GM19452 (cell line): ENCODE results near the gene MSI2.
A peak's percentile ranks its signal among the peaks of the same experiment; 100 is the strongest.
"Not testable (repeated sequence)": the region's sequence is repeated elsewhere in the genome, so short reads cannot be mapped to it uniquely, and the experiment has no call there.

ENCODE experiments used
- ATAC-seq: cut with Tn5 transposase; IDR thresholded peaks from one replicate; pipeline ENCODE4 v1.9.1; 2021; ENCODE audit not compliant: unreplicated experiment

MSI2 gene

DNA sequence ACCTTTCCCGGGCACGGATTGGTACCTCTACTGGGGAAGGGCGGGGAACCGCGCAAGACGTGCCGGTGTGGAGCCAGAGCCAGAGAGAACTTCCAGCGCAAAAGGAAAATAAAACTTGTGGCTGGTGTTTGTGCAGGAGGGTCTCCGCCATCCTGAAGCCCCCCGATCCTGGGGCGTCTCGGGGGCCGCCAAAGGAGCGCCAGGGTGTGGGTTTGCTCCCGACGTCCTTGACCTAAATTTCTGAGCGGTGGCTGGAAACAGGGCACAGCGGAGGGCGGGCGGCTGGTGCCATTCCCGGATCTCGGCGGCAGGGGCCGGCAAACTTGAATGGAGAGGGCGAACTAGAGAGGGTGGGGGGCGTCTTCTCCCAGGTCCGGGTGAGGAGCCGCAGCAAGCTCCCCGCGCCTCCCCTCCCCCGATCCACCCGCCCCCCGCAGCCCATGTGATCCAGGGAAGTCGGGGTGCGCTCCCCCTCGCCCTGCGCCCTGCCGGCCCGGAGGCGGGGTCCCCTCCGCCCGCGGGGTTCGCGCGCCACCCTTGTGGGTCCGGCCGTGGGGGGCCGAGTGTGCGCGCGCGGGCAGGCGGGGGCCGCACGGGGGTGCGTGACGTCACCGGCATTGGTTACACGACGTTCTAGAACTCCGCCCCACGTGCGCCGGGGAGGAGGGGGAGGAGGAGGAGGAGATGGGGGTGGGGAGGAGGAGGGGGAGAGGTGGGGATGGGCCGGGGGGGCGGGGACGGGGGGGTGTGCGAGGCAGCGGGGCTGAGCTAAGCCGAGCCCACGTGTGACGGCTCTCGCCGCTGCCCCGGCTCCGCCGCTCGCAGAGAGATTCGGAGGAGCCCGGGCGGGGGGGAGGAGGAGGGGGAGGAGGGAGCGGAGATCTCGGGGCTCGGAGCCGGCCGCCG is at the start of gene MSI2:
TSS of gene MSI2 (plus strand) at position 748 of the 906 bp plus-strand sequence. CDS start 220 bp downstream, outside the sequence.
- peak; percentile 62 for ATAC-seq

DNA sequence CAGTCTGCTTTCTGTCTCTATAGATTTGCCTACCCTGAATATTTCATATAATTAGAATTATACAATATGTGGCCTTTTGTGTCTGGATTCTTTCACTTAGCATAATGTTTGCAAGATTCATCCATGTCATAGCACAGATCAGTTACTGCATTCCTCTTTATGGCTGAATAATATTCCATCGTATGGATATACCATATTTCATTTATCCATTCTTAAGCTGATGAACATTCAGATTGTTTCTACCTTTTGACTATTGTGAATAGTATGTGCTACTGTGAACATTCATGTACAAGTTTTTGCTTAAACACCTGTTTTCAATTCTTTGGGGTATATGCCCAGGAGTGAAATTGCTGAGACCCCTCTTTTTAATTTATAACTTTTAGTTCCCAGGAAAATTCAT is 49.4 kb upstream of the MSI2 start:
- no peak for ATAC-seq

DNA sequence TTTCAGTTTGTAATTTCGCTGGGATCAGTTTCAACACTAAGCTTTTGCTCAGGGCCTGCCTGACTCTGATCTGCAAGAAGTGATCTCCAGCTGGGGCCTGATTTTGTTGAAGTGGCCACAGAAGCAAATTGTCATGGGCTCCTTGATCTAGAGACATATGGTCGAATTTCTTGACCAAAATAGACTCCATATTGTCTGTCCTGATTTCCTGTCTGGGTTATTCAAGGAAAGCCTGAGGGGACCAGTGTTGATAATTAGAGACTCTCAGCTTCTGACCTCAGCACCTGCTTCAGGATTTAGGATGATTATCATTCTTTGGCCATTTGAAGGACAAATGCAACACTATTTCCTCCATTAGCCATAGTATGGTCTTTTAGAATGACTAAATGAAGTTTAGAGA is 48.9 kb upstream of the MSI2 start:
- no peak for ATAC-seq

DNA sequence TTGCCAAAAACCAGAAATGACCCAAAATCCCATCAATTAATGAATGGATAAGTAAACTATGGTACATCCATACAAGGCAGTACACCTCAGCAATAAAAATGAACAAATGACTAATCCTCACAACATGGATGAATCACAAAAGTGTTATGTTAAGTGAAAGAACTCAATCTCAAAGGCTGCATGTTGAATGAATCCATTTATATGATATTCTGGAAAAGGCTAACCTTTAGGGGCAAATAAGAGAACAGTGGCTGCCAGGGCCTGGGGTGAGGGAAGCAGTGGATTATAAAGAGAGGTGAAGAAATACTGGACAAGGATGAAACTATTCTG is 46.1 kb upstream of the MSI2 start:
- no peak for ATAC-seq

- no peak for ATAC-seq
These were observed 45.3 kb upstream of the MSI2 start for GRCh38 chr17:57210972-57211411.

GRCh38 chr17:57211543-57211942 is 44.8 kb upstream of the MSI2 start:
- no peak for ATAC-seq

DNA sequence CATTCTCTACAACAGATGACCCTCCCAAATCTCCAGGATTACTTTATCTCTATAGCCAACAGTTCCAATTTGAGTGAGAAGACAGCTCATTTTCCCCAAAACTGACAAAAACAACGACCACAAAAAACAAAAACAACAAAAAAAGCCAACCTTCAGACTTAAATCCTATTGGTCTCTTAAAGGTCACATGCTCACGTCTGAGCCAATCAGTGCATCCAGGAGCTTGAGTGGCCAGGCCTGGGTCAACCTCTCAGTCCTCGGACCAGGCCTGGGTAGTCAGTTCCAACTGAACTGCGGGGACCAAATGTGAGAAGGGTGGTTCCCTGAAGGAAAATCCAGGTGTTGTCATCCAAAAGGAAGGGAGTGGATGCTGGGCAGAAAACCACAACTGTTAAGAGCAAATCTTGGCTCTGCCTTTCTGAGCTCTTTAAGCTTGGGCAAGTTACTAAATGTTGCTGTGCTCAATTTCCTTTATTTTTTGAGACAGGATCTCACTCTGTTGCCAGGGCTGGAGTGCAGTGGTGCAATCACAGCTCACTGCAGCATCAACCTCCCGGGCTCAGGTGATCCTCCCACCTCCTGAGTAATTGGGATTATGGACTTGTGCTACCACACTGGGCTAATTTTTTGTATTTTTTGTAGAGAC is 43.0 kb upstream of the MSI2 start:
- no peak for ATAC-seq

DNA sequence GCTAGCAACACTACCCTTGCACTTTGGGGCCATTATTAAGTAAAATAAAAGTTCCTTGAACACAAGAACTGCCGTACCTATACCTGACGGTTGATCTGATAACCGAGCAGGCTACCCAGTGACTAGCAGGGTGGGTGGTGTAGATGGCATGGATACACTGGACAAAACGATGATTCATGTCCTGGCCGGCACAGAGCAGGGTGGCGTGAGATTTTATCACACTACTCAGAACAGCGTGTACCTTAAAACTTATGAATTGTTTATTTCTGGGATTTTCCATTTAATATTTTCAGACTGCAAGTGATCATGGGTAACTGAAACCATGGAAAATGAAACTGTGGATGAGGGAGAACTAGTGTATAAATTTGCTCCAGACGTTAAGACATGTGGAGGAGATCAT is 41.0 kb upstream of the MSI2 start:
- no peak for ATAC-seq

DNA sequence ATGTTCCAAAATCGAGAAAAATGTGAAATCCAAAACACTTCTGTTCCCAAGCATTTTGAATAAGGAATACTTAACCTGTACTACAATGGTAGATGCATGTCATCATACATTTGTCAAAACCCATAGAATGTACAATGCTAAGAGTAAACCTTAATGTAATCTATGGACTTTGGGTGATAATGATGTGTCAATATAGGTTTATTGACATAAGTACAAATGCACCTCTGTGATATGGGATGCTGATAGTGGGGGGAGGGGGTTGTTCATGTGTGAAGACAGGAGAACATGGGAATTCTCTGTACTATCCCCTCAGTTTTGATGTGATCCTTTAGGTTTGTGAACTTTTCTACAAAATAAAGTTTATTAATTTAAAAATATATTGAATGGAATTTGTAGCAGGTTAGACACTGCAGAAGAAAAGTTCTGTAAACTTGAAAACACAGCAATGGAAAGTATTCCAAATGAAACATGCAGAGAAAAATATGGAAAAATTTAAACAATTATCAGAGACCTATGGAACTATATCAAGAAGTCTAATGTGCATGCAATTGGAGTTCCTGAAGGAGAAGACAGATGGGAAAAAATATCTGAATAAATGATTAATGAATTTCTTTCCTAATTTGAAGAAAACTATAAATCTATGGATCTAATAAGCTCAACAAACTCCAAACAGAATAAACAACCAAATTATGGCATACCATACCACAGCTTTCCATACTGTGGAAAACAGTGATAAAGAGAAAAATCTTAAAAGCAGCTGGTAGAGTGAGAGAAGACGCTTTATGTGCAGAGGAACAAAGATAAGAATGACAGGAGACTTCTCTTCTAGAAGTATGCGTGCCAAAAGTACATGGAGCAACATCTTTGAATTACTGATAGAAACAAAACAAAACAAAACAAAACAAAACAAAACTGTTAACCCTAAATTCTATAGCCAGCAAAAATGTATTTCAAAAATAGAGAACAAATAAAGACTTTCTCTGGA is 34.7 kb upstream of the MSI2 start:
- no peak for ATAC-seq

- not testable (repeated sequence) for ATAC-seq
These were observed 33.9 kb upstream of the MSI2 start for GRCh38 chr17:57222422-57222821.

DNA sequence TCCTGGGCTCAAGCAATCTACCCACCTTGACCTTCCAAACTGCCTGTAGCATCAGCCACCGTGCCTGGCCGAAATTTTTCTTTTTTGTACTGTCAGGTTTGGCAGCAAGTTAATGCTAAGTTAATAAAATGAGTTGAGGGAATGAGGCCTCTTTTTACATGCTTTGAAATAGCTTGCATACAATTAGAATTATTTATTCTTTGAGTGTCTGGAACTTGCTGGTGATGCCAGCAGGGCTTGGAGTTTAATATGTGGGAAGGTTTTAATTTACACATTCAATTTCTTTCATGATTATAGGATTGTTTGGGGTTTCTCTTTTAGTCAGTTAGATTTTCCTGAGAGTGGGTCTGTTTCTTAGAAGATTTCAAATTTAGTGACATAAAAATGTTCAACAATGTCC is 31.2 kb upstream of the MSI2 start:
- no peak for ATAC-seq

DNA sequence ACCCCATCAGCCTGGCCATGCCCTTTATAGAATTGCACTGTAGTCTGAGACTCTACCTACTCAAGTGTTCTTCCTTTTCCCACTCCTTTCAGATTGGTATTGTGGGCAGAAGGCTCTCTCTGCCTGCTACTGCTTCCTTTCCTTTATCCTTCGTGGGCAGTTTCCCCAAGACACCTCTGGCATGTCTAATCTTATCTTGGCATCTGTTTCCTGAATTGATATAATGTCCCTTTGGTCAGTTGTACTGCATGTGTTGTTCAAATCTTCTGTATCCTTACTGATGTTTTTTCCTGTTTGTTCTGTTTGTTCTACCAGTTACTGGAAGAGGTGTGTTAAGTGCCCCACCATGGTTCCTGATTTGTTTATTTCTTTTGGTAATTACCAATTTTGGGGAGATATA is 29.5 kb upstream of the MSI2 start:
- no peak for ATAC-seq

GRCh38 chr17:57228911-57229310 is 27.4 kb upstream of the MSI2 start:
- ATAC-seq: no peak

- ATAC-seq: no peak
These were observed 22.1 kb upstream of the MSI2 start for GRCh38 chr17:57234061-57234738.

- no peak for ATAC-seq
These were observed 21.6 kb upstream of the MSI2 start for GRCh38 chr17:57234739-57235092.

- ATAC-seq: no peak
These were observed 21.2 kb upstream of the MSI2 start for GRCh38 chr17:57235124-57235523.

DNA sequence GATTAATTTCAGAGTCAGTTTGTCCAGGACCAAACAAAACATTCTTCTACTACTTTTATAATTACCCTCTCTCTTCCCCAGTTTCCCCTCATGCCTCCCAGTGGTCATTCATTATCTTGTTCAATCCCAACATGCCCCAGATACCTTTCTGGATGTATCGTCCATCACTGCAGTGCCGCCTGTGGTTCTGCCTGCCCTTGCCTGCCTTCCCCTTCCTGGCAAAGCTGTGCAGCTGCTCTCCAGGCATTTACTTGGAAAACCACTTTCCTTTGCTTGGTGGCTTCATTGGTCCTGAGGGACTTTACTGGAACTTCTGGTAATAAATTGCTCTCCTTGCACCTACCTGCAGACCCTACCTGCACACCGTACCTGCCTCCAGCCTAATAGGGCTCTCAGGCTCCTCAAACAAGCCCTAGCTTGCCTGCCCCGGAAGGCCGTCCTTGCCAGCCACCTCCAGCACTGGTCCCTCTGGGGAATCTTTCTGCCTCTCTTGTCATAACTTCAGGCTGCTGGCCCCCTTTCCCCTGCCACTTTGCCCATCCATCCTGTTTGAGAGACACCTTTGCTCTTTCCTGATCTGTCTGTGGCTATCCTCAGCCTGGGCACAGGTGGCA is 19.5 kb upstream of the MSI2 start:
- ATAC-seq: no peak

- ATAC-seq: no peak
These were observed 15.7 kb upstream of the MSI2 start for GRCh38 chr17:57240648-57241047.

- no peak for ATAC-seq
These were observed 14.2 kb upstream of the MSI2 start for GRCh38 chr17:57242148-57242547.

GRCh38 chr17:57243171-57243622 is 13.1 kb upstream of the MSI2 start:
- ATAC-seq: no peak
